Astrocyte (in vitro differentiated cells and primary cell): Measurements from ENCODE around the gene C19orf12. TPM values are rescaled to one million over a fixed set of nuclear protein-coding genes. Genes with fewer than 3 reads are reported as not detected.

Experiments used
- DNase-seq: peaks from one replicate; pipeline ENCODE4 v3.0.0-alpha.2; 2010; ENCODE audit warnings: low read depth
- FAIRE-seq: peaks from 2 replicates; lab custom pipeline; 2011; peaks lifted over from hg19 to GRCh38; lab: Jason Lieb, UNC
- H2AFZ ChIP-seq: 2 replicates; pipeline ENCODE4 v1.6.0; 2012; ENCODE audit warnings: low read depth, low read length, inconsistent platforms
- H3K27ac ChIP-seq: 2 replicates; pipeline ENCODE4 v1.5.1; 2011; ENCODE audit warnings: low read depth, low read length, inconsistent platforms
- H3K27me3 ChIP-seq: 2 replicates; pipeline ENCODE4 v1.6.0; 2011; ENCODE audit warnings: low read length, inconsistent platforms; ENCODE audit not compliant: insufficient read depth
- H3K36me3 ChIP-seq: 2 replicates; pipeline ENCODE4 v1.5.1; 2011; ENCODE audit warnings: low read length, inconsistent platforms; ENCODE audit not compliant: insufficient read depth
- H3K4me1 ChIP-seq: 2 replicates; pipeline ENCODE4 v1.5.1; 2011; ENCODE audit warnings: low read length, inconsistent platforms; ENCODE audit not compliant: insufficient read depth
- H3K4me2 ChIP-seq: 2 replicates; pipeline ENCODE4 v1.6.0; 2012; ENCODE audit warnings: low read length, inconsistent platforms
- H3K4me3 ChIP-seq: 2 replicates; pipeline ENCODE4 v1.5.1; 2011; ENCODE audit warnings: low read depth, mild to moderate bottlenecking, low read length, inconsistent platforms; ENCODE audit not compliant: insufficient read depth
- H3K79me2 ChIP-seq: 2 replicates; pipeline ENCODE4 v1.6.0; 2012; ENCODE audit warnings: mild to moderate bottlenecking, low read length, inconsistent platforms; ENCODE audit not compliant: insufficient read depth
- H3K9ac ChIP-seq: 2 replicates; pipeline ENCODE4 v1.6.0; 2012; ENCODE audit warnings: mild to moderate bottlenecking, low read length, inconsistent platforms
- H3K9me3 ChIP-seq: 2 replicates; pipeline ENCODE4 v1.5.1; 2012; ENCODE audit warnings: low read depth, mild to moderate bottlenecking, low read length, inconsistent platforms; ENCODE audit not compliant: insufficient read depth
- H4K20me1 ChIP-seq: 2 replicates; pipeline ENCODE4 v1.6.0; 2012; ENCODE audit warnings: low read length, inconsistent platforms; ENCODE audit not compliant: insufficient read depth
- H3K27ac Mint-ChIP-seq: one replicate; pipeline ENCODE4 v1.8.0; 2021; ENCODE audit warnings: mild to moderate bottlenecking, mixed read lengths; ENCODE audit not compliant: unreplicated experiment
- H3K27me3 Mint-ChIP-seq: one replicate; pipeline ENCODE4 v1.8.0; 2021; ENCODE audit warnings: low read depth, mixed read lengths; ENCODE audit not compliant: unreplicated experiment
- H3K36me3 Mint-ChIP-seq: one replicate; pipeline ENCODE4 v1.8.0; 2021; ENCODE audit warnings: low read depth, mixed read lengths; ENCODE audit not compliant: unreplicated experiment
- H3K4me1 Mint-ChIP-seq: one replicate; pipeline ENCODE4 v1.8.0; 2021; ENCODE audit warnings: low read depth, mixed read lengths; ENCODE audit not compliant: unreplicated experiment
- H3K4me3 Mint-ChIP-seq: one replicate; pipeline ENCODE4 v1.8.0; 2021; ENCODE audit warnings: mild to moderate bottlenecking, moderate library complexity, mixed read lengths; ENCODE audit not compliant: unreplicated experiment
- H3K9me3 Mint-ChIP-seq: one replicate; pipeline ENCODE4 v1.8.0; 2021; ENCODE audit warnings: mild to moderate bottlenecking, mixed read lengths; ENCODE audit not compliant: unreplicated experiment
- CTCF ChIP-seq: IDR thresholded peaks from 2 replicates; pipeline ENCODE4 v1.5.1; 2011; ENCODE audit warnings: low read depth, mild to moderate bottlenecking, inconsistent platforms, low read length, moderate library complexity; ENCODE audit not compliant: insufficient read depth
- EZH2 ChIP-seq: IDR thresholded peaks from 2 replicates; pipeline ENCODE4 v1.6.1; 2012; ENCODE audit warnings: mild to moderate bottlenecking, low read length, inconsistent platforms; ENCODE audit not compliant: insufficient read depth
- total RNA-seq: library from RNA; stranded (reverse); gene quantifications from 2 replicates; pipeline ENCODE4 v1.2.1, GENCODE V29; 2021

The C19orf12 gene
- total RNA-seq, 1 donor from 2014 or later, result 38.7 TPM

GRCh38 chr19:29697523-29698261 is 17.4 kb downstream of the C19orf12 start:
- H3K9me3 Mint-ChIP-seq, result no peaks in the 10 kb centered on the region
- H3K4me3 ChIP-seq, result no peak overlapping the region
- no peak overlapping the region for H3K27ac ChIP-seq
- no peak overlapping the region for H3K9ac ChIP-seq
- FAIRE-seq, result no peak
- H3K27ac Mint-ChIP-seq, result no peak overlapping the region
- H2AFZ ChIP-seq, result no peak overlapping the region
- TF ChIP-seq CTCF, result no peak
- no peak for TF ChIP-seq EZH2
- no peak overlapping the region for H3K4me3 Mint-ChIP-seq
- H3K36me3 Mint-ChIP-seq, result peaks cover 4% of the 10 kb centered on the region
- DNase-seq, result no peak
- peaks cover 28% of the 10 kb centered on the region for H4K20me1 ChIP-seq
- no peaks in the 10 kb centered on the region for H3K4me1 ChIP-seq
- H3K79me2 ChIP-seq, result no peaks in the 10 kb centered on the region
- no peaks in the 10 kb centered on the region for H3K9me3 ChIP-seq
- H3K27me3 ChIP-seq, result no peaks in the 10 kb centered on the region
- no peak overlapping the region for H3K4me2 ChIP-seq
- no peaks in the 10 kb centered on the region for H3K27me3 Mint-ChIP-seq
- H3K4me1 Mint-ChIP-seq, result no peaks in the 10 kb centered on the region
- H3K36me3 ChIP-seq, result no peaks in the 10 kb centered on the region

GRCh38 chr19:29696565-29696846 is 18.6 kb downstream of the C19orf12 start:
- Histone ChIP-seq H3K4me2 (no peak overlapping the region), H4K20me1 (peaks cover 28% of the 10 kb centered on the region), H3K36me3 (no peaks in the 10 kb centered on the region), H3K9ac (no peak overlapping the region), H3K9me3 (no peaks in the 10 kb centered on the region), H3K4me1 (no peaks in the 10 kb centered on the region), H2AFZ (no peak overlapping the region), H3K27me3 (no peaks in the 10 kb centered on the region), H3K27ac (no peak overlapping the region), H3K4me3 (no peak overlapping the region), H3K79me2 (no peaks in the 10 kb centered on the region)
- no peaks in the 10 kb centered on the region for H3K9me3 Mint-ChIP-seq
- H3K27me3 Mint-ChIP-seq, result no peaks in the 10 kb centered on the region
- H3K36me3 Mint-ChIP-seq, result no peaks in the 10 kb centered on the region
- no peaks in the 10 kb centered on the region for H3K4me1 Mint-ChIP-seq
- TF ChIP-seq CTCF (no peak), EZH2 (no peak)
- FAIRE-seq (no peak), DNase-seq (no peak)
- no peak overlapping the region for H3K4me3 Mint-ChIP-seq
- no peak overlapping the region for H3K27ac Mint-ChIP-seq

- no peaks in the 10 kb centered on the region for H3K27me3 ChIP-seq
- DNase-seq (no peak), FAIRE-seq (no peak)
- Mint-ChIP-seq H3K4me3 (no peak overlapping the region), H3K27ac (no peak overlapping the region), H3K4me1 (no peaks in the 10 kb centered on the region), H3K36me3 (no peaks in the 10 kb centered on the region), H3K9me3 (no peaks in the 10 kb centered on the region), H3K27me3 (no peaks in the 10 kb centered on the region)
- H3K4me3 ChIP-seq, result no peak overlapping the region
- H3K27ac ChIP-seq, result no peak overlapping the region
- no peaks in the 10 kb centered on the region for H3K36me3 ChIP-seq
- TF ChIP-seq CTCF (no peak), EZH2 (no peak)
- H4K20me1 ChIP-seq, result peaks cover 27% of the 10 kb centered on the region
- H3K4me2 ChIP-seq, result no peak overlapping the region
- no peak overlapping the region for H3K9ac ChIP-seq
- no peaks in the 10 kb centered on the region for H3K4me1 ChIP-seq
- no peaks in the 10 kb centered on the region for H3K9me3 ChIP-seq
- H2AFZ ChIP-seq, result no peak overlapping the region
- H3K79me2 ChIP-seq, result no peaks in the 10 kb centered on the region
Observed at GRCh38 chr19:29695765-29696564, 19.1 kb downstream of the C19orf12 start.
